ENCODE results near the gene CXCL5. TPM values are rescaled to one million over a fixed set of nuclear protein-coding genes. Genes with fewer than 3 reads are reported as not detected.
"Not testable (repeated sequence)": the region's sequence is repeated elsewhere in the genome, so short reads cannot be mapped to it uniquely, and the experiment has no call there.

CXCL5 gene
- polyA plus RNA-seq, 4 donors: 0.08 to 0.18 (median 0.13) TPM

- no peak for DNase-seq (ENCODE audit: low read depth in 4 of 4, low spot score in 2 of 4)
Observed at GRCh38 chr4:73976217-73976616, 22.3 kb downstream of the CXCL5 start.

GRCh38 chr4:73974352-73974751, 24.1 kb downstream of the CXCL5 start:
- DNase-seq (ENCODE audit: low read depth in 4 of 4, low spot score in 2 of 4): no peak

- no peak for DNase-seq (ENCODE audit: low read depth in 4 of 4, low spot score in 2 of 4)
Observed at GRCh38 chr4:73970945-73971344, 27.5 kb downstream of the CXCL5 start.

GRCh38 chr4:73970011-73970410, 28.5 kb downstream of the CXCL5 start:
- no peak for DNase-seq (ENCODE audit: low read depth in 4 of 4, low spot score in 2 of 4)

- DNase-seq (ENCODE audit: low read depth in 4 of 4, low spot score in 2 of 4): no peak
Observed at GRCh38 chr4:73967866-73968265, 30.6 kb downstream of the CXCL5 start.

GRCh38 chr4:73964862-73965611, 33.4 kb downstream of the CXCL5 start:
- no peak for DNase-seq (ENCODE audit: low read depth in 4 of 4, low spot score in 2 of 4)

GRCh38 chr4:73962724-73963123, 35.8 kb downstream of the CXCL5 start:
- no peak for DNase-seq (ENCODE audit: low read depth in 4 of 4, low spot score in 2 of 4)

- DNase-seq (ENCODE audit: low read depth in 4 of 4, low spot score in 2 of 4): not testable (repeated sequence)
Observed at GRCh38 chr4:73959041-73959440, 39.4 kb downstream of the CXCL5 start.

GRCh38 chr4:73952352-73952751, 46.1 kb downstream of the CXCL5 start:
- no peak for DNase-seq (ENCODE audit: low read depth in 4 of 4, low spot score in 2 of 4)

GRCh38 chr4:73950376-73950920, 48.0 kb downstream of the CXCL5 start:
- DNase-seq (ENCODE audit: low read depth in 4 of 4, low spot score in 2 of 4): not testable (repeated sequence)

GRCh38 chr4:73948990-73949706, 49.3 kb downstream of the CXCL5 start:
- no peak for DNase-seq (ENCODE audit: low read depth in 4 of 4, low spot score in 2 of 4)

- no peak for DNase-seq (ENCODE audit: low read depth in 4 of 4, low spot score in 2 of 4)
Observed at GRCh38 chr4:73948291-73948690, 50.2 kb downstream of the CXCL5 start.

GRCh38 chr4:73947239-73947985, 51.1 kb downstream of the CXCL5 start:
- no peak for DNase-seq (ENCODE audit: low read depth in 4 of 4, low spot score in 2 of 4)

GRCh38 chr4:73945674-73946449, 52.6 kb downstream of the CXCL5 start:
- no peak for DNase-seq (ENCODE audit: low read depth in 4 of 4, low spot score in 2 of 4)

Other genes starting within 250 kb of the CXCL5 start
- under 1 TPM in 3 of 4 donors, not detected in 1; 0.14 to 0.29 (median 0.22) TPM for gene CXCL6, start 162.0 kb downstream of the CXCL5 start, polyA plus RNA-seq (ENCODE audit: insufficient read length in 4 of 4)
- gene PF4V1, start 145.4 kb downstream of the CXCL5 start, polyA plus RNA-seq (ENCODE audit: insufficient read length in 4 of 4): under 1 TPM; 0.35 to 0.83 (median 0.54) TPM
- under 1 TPM; 0.25 to 0.65 (median 0.36) TPM for gene CXCL1, start 129.3 kb downstream of the CXCL5 start, polyA plus RNA-seq (ENCODE audit: insufficient read length in 4 of 4)
- gene PF4, start 16.6 kb downstream of the CXCL5 start, polyA plus RNA-seq (ENCODE audit: insufficient read length in 4 of 4): 1 to 10 TPM; 4.5 to 8.9 (median 7.7) TPM
- gene PPBP, start 10.5 kb downstream of the CXCL5 start, polyA plus RNA-seq (ENCODE audit: insufficient read length in 4 of 4): 10 to 100 TPM; 12.0 to 30.1 (median 22.3) TPM
- gene CXCL3, start 40.0 kb upstream of the CXCL5 start, polyA plus RNA-seq (ENCODE audit: insufficient read length in 4 of 4): under 1 TPM in 3 of 4 donors, not detected in 1; 0.17 to 0.28 (median 0.22) TPM
- under 1 TPM; 0.33 to 0.64 (median 0.42) TPM for gene CXCL2, start 100.5 kb upstream of the CXCL5 start, polyA plus RNA-seq (ENCODE audit: insufficient read length in 4 of 4)
- 10 to 100 TPM; 21.7 to 27.5 (median 24.6) TPM for gene MTHFD2L, start 159.4 kb upstream of the CXCL5 start, polyA plus RNA-seq (ENCODE audit: insufficient read length in 4 of 4)